ENCODE results near the gene EIF3M.
"Not testable (repeated sequence)": the region's sequence is repeated elsewhere in the genome, so short reads cannot be mapped to it uniquely, and the experiment has no call there.

EIF3M gene

DNA sequence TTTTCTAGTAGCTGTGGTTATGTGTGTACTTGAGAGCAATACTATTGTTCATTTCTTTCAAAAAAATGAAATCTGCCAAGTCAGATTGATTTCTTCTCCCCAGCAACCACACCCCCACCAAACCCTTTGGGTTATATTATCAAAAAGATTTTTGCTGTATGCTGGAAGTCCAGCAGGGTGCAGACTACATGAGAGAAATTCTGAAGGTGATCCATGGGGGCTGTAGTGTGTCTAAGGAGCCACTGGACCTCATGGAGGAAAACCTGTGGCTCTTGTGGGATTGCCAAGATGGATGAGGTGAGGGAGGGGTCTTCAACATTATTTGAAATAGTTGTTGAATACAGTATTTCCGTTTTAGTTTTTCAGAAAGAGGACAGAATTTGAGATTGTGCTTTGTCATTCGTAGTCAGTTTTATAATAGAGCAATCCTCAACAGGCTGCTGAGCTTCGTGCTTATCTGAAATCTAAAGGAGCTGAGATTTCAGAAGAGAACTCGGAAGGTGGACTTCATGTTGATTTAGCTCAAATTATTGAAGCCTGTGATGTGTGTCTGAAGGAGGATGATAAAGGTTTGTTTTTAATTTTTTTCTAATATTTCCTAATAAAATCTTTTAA, 3.1 kb downstream of the EIF3M start:
- Histone ChIP-seq H4K8ac (ENCODE audit: low read depth, low read length) (no peak overlapping the region), H2BK120ac (ENCODE audit: insufficient read depth, low read length, poor library complexity) (no peak overlapping the region), H3K36me3 (ENCODE audit: control insufficient read depth in 1 of 2, insufficient read depth in 2 of 2, low read length in 2 of 2) (peaks cover 11 to 22% of the 10 kb centered on the region in 2 experiments), H3K27ac (ENCODE audit: low read depth, low read length) (no peak overlapping the region), H2BK12ac (ENCODE audit: low read length) (no peak overlapping the region), H3K4me1 (ENCODE audit: control insufficient read depth in 1 of 2, insufficient read depth in 2 of 2, low read length in 2 of 2) (peaks cover 0 to 2% of the 10 kb centered on the region in 2 experiments), H3K18ac (ENCODE audit: low read length) (no peak overlapping the region), H2AK5ac (ENCODE audit: low read length) (no peak overlapping the region), H3K4ac (ENCODE audit: low read depth, low read length) (peak overlapping the region; percentile 72), H3K14ac (ENCODE audit: low read length) (no peak overlapping the region), H3K9me3 (ENCODE audit: insufficient read depth, low read depth, low read length) (no peaks in the 10 kb centered on the region), H4K91ac (ENCODE audit: low read depth, low read length) (no peak overlapping the region), H3K79me1 (ENCODE audit: low read length) (peaks cover 3% of the 10 kb centered on the region), H2AFZ (ENCODE audit: insufficient read depth, low read length, poor library complexity) (no peak overlapping the region), H3K23ac (ENCODE audit: low read length) (no peak overlapping the region), H3K79me2 (ENCODE audit: control insufficient read depth, insufficient read depth, low read length, poor library complexity) (peaks cover 13% of the 10 kb centered on the region), H4K12ac (ENCODE audit: low read depth, low read length) (no peak overlapping the region), H2BK5ac (ENCODE audit: low read depth, low read length, poor library complexity) (no peak overlapping the region), H3K4me3 (ENCODE audit: low read depth, low read length) (no peak overlapping the region), H3K9ac (ENCODE audit: low read length) (no peak overlapping the region), H3K4me2 (ENCODE audit: low read length) (no peak overlapping the region), H3K27me3 (ENCODE audit: insufficient read depth, low read length) (no peaks in the 10 kb centered on the region)
- DNase-seq: no peak
- WGBS (ENCODE audit: extremely low coverage, insufficient coverage, insufficient read length): no CpG with 5 or more reads among the region's 4 CpGs

GRCh38 chr11:32594272-32594671, 10.6 kb downstream of the EIF3M start:
- Histone ChIP-seq H3K4me1 (ENCODE audit: control insufficient read depth in 1 of 2, insufficient read depth in 2 of 2, low read length in 2 of 2) (no peaks in the 10 kb centered on the region), H3K36me3 (ENCODE audit: control insufficient read depth in 1 of 2, insufficient read depth in 2 of 2, low read length in 2 of 2) (peaks cover 20 to 45% of the 10 kb centered on the region in 2 experiments), H3K79me1 (ENCODE audit: low read length) (no peaks in the 10 kb centered on the region), H4K12ac (ENCODE audit: low read depth, low read length) (no peak overlapping the region), H3K4me3 (ENCODE audit: low read depth, low read length) (no peak overlapping the region), H3K79me2 (ENCODE audit: control insufficient read depth, insufficient read depth, low read length, poor library complexity) (no peaks in the 10 kb centered on the region), H2BK120ac (ENCODE audit: insufficient read depth, low read length, poor library complexity) (no peak overlapping the region), H3K4ac (ENCODE audit: low read depth, low read length) (no peak overlapping the region), H2BK12ac (ENCODE audit: low read length) (no peak overlapping the region), H3K14ac (ENCODE audit: low read length) (no peak overlapping the region), H2BK5ac (ENCODE audit: low read depth, low read length, poor library complexity) (no peak overlapping the region), H3K4me2 (ENCODE audit: low read length) (no peak overlapping the region), H3K23ac (ENCODE audit: low read length) (no peak overlapping the region), H4K91ac (ENCODE audit: low read depth, low read length) (no peak overlapping the region), H3K27ac (ENCODE audit: low read depth, low read length) (no peak overlapping the region), H4K8ac (ENCODE audit: low read depth, low read length) (no peak overlapping the region), H3K18ac (ENCODE audit: low read length) (no peak overlapping the region), H3K9ac (ENCODE audit: low read length) (no peak overlapping the region), H3K9me3 (ENCODE audit: insufficient read depth, low read depth, low read length) (no peaks in the 10 kb centered on the region), H2AK5ac (ENCODE audit: low read length) (no peak overlapping the region), H2AFZ (ENCODE audit: insufficient read depth, low read length, poor library complexity) (no peak overlapping the region), H3K27me3 (ENCODE audit: insufficient read depth, low read length) (no peaks in the 10 kb centered on the region)
- no peak for DNase-seq

GRCh38 chr11:32596114-32596513, 12.5 kb downstream of the EIF3M start:
- H2BK5ac ChIP-seq (ENCODE audit: low read depth, low read length, poor library complexity); H2AFZ ChIP-seq (ENCODE audit: insufficient read depth, low read length, poor library complexity); H3K9ac ChIP-seq (ENCODE audit: low read length); H3K23ac ChIP-seq (ENCODE audit: low read length); H3K4me1 ChIP-seq (ENCODE audit: control insufficient read depth in 1 of 2, insufficient read depth in 2 of 2, low read length in 2 of 2); H4K8ac ChIP-seq (ENCODE audit: low read depth, low read length); H4K12ac ChIP-seq (ENCODE audit: low read depth, low read length); H2AK5ac ChIP-seq (ENCODE audit: low read length); H3K14ac ChIP-seq (ENCODE audit: low read length); H3K18ac ChIP-seq (ENCODE audit: low read length); H3K4ac ChIP-seq (ENCODE audit: low read depth, low read length); H3K79me1 ChIP-seq (ENCODE audit: low read length); H2BK120ac ChIP-seq (ENCODE audit: insufficient read depth, low read length, poor library complexity); H4K91ac ChIP-seq (ENCODE audit: low read depth, low read length); H2BK12ac ChIP-seq (ENCODE audit: low read length); H3K79me2 ChIP-seq (ENCODE audit: control insufficient read depth, insufficient read depth, low read length, poor library complexity); H3K4me3 ChIP-seq (ENCODE audit: low read depth, low read length); H3K27me3 ChIP-seq (ENCODE audit: insufficient read depth, low read length); H3K4me2 ChIP-seq (ENCODE audit: low read length); H3K27ac ChIP-seq (ENCODE audit: low read depth, low read length); DNase-seq; H3K9me3 ChIP-seq (ENCODE audit: insufficient read depth, low read depth, low read length): not testable (repeated sequence)
- WGBS (ENCODE audit: extremely low coverage, insufficient coverage, insufficient read length): no CpG with 5 or more reads among the region's 14 CpGs
- peaks cover 15 to 35% of the 10 kb centered on the region in 2 experiments for H3K36me3 ChIP-seq (ENCODE audit: control insufficient read depth in 1 of 2, insufficient read depth in 2 of 2, low read length in 2 of 2)

- H2BK5ac ChIP-seq (ENCODE audit: low read depth, low read length, poor library complexity): no peak overlapping the region
- H2BK120ac ChIP-seq (ENCODE audit: insufficient read depth, low read length, poor library complexity): no peak overlapping the region
- H3K36me3 ChIP-seq (ENCODE audit: control insufficient read depth in 1 of 2, insufficient read depth in 2 of 2, low read length in 2 of 2): peaks cover 10 to 22% of the 10 kb centered on the region in 2 experiments
- no peak overlapping the region for H3K4me2 ChIP-seq (ENCODE audit: low read length)
- no peak overlapping the region for H3K9ac ChIP-seq (ENCODE audit: low read length)
- H3K14ac ChIP-seq (ENCODE audit: low read length): no peak overlapping the region
- H4K8ac ChIP-seq (ENCODE audit: low read depth, low read length): no peak overlapping the region
- H3K9me3 ChIP-seq (ENCODE audit: insufficient read depth, low read depth, low read length): no peaks in the 10 kb centered on the region
- H4K12ac ChIP-seq (ENCODE audit: low read depth, low read length): no peak overlapping the region
- H3K4me1 ChIP-seq (ENCODE audit: control insufficient read depth in 1 of 2, insufficient read depth in 2 of 2, low read length in 2 of 2): no peaks in the 10 kb centered on the region
- no CpG with 5 or more reads among the region's 1 CpG for WGBS (ENCODE audit: extremely low coverage, insufficient coverage, insufficient read length)
- no peaks in the 10 kb centered on the region for H3K79me1 ChIP-seq (ENCODE audit: low read length)
- no peak overlapping the region for H2BK12ac ChIP-seq (ENCODE audit: low read length)
- H3K79me2 ChIP-seq (ENCODE audit: control insufficient read depth, insufficient read depth, low read length, poor library complexity): no peaks in the 10 kb centered on the region
- H3K4me3 ChIP-seq (ENCODE audit: low read depth, low read length): no peak overlapping the region
- no peak overlapping the region for H3K27ac ChIP-seq (ENCODE audit: low read depth, low read length)
- no peak for DNase-seq
- H4K91ac ChIP-seq (ENCODE audit: low read depth, low read length): no peak overlapping the region
- no peak overlapping the region for H3K4ac ChIP-seq (ENCODE audit: low read depth, low read length)
- H3K18ac ChIP-seq (ENCODE audit: low read length): no peak overlapping the region
- H3K27me3 ChIP-seq (ENCODE audit: insufficient read depth, low read length): no peaks in the 10 kb centered on the region
- no peak overlapping the region for H2AK5ac ChIP-seq (ENCODE audit: low read length)
- no peak overlapping the region for H3K23ac ChIP-seq (ENCODE audit: low read length)
- no peak overlapping the region for H2AFZ ChIP-seq (ENCODE audit: insufficient read depth, low read length, poor library complexity)
Observed at GRCh38 chr11:32597921-32598320, 14.3 kb downstream of the EIF3M start.

Data from trophoblast cell (in vitro differentiated cells and primary cell).